HEK293T (cell line): Measurements from ENCODE around the gene LDLR.
"Not testable (repeated sequence)": the region's sequence is repeated elsewhere in the genome, so short reads cannot be mapped to it uniquely, and the experiment has no call there.

Source experiments
- CTCF ChIA-PET: fragments of 350-600 bp; formaldehyde crosslinking; extraction: SDS; loops from one replicate; lab custom pipeline; 2021; ENCODE audit warnings: antibody characterized with exemption, inconsistent platforms; lab: Yijun Ruan, JAX
- POLR2A ChIA-PET: fragments of 350-600 bp; formaldehyde crosslinking; extraction: SDS; loops from one replicate; lab custom pipeline; 2020; ENCODE audit warnings: antibody characterized with exemption, inconsistent platforms; lab: Yijun Ruan, JAX
- DNase-seq: peaks from one replicate; pipeline ENCODE4 v3.0.0; 2012; ENCODE audit warnings: mixed read lengths; ENCODE audit errors: extremely low spot score
- ARNT ChIP-seq: fragments of 450-650 bp; IDR thresholded peaks from 2 replicates; pipeline ENCODE4 v1.6.1; 2017; ENCODE audit warnings: mild to moderate bottlenecking
- BHLHE40 ChIP-seq: fragments of 450-650 bp; IDR thresholded peaks from 2 replicates; pipeline ENCODE4 v1.6.1; 2016; ENCODE audit warnings: mild to moderate bottlenecking, moderate library complexity, borderline replicate concordance
- CTBP1 ChIP-seq: fragments of 450-650 bp; IDR thresholded peaks from 2 replicates; pipeline ENCODE4 v1.6.1; 2016; ENCODE audit warnings: borderline replicate concordance
- ELF4 ChIP-seq: fragments of 450-650 bp; IDR thresholded peaks from 2 replicates; pipeline ENCODE4 v1.6.1; 2017; ENCODE audit warnings: antibody characterized with exemption
- FOXK2 ChIP-seq: fragments of 450-650 bp; IDR thresholded peaks from 2 replicates; pipeline ENCODE4 v1.6.1; 2016; ENCODE audit warnings: mild to moderate bottlenecking
- FOXM1 ChIP-seq: fragments of 450-650 bp; IDR thresholded peaks from 2 replicates; pipeline ENCODE4 v1.6.1; 2017; ENCODE audit warnings: mild to moderate bottlenecking, borderline replicate concordance
- HDGF ChIP-seq: fragments of 450-650 bp; IDR thresholded peaks from 2 replicates; pipeline ENCODE4 v1.6.1; 2017; ENCODE audit warnings: antibody characterized with exemption, borderline replicate concordance
- L3MBTL2 ChIP-seq: fragments of 450-650 bp; conservative IDR thresholded peaks from 2 replicates; pipeline ENCODE4 v1.6.1; 2016; ENCODE audit warnings: mild to moderate bottlenecking
- LEF1 ChIP-seq: fragments of 450-650 bp; IDR thresholded peaks from 2 replicates; pipeline ENCODE4 v1.6.1; 2017; ENCODE audit warnings: mild to moderate bottlenecking, borderline replicate concordance
- NFRKB ChIP-seq: fragments of 450-650 bp; IDR thresholded peaks from 2 replicates; pipeline ENCODE4 v1.6.1; 2016; ENCODE audit warnings: mild to moderate bottlenecking, moderate library complexity
- PKNOX1 ChIP-seq: fragments of 450-650 bp; IDR thresholded peaks from 2 replicates; pipeline ENCODE4 v1.6.1; 2016
- SP1 ChIP-seq: fragments of 450-650 bp; IDR thresholded peaks from 2 replicates; pipeline ENCODE4 v1.6.1; 2017
- SUZ12 ChIP-seq: fragments of 450-650 bp; IDR thresholded peaks from 2 replicates; pipeline ENCODE4 v1.6.1; 2016; ENCODE audit warnings: mild to moderate bottlenecking
- TARDBP ChIP-seq: fragments of 450-650 bp; IDR thresholded peaks from 2 replicates; pipeline ENCODE4 v1.6.1; 2016
- ZNF384 ChIP-seq: fragments of 450-650 bp; IDR thresholded peaks from 2 replicates; pipeline ENCODE4 v1.6.1; 2016

LDLR gene

GRCh38 chr19:11116507-11116906, 27.2 kb downstream of the LDLR start:
- DNase-seq: no peak
- ChIA-PET POLR2A (no interaction called here), CTCF (no interaction called here)
- TF ChIP-seq SUZ12 (no peak), HDGF (no peak), ARNT (no peak), CTBP1 (no peak)

- DNase-seq, CTCF ChIA-PET, POLR2A ChIA-PET: not testable (repeated sequence)
Observed at GRCh38 chr19:11121963-11122362, 32.7 kb downstream of the LDLR start.

GRCh38 chr19:11123114-11123513, 33.9 kb downstream of the LDLR start:
- TF ChIP-seq BHLHE40: no peak
- POLR2A ChIA-PET: no interaction called here
- DNase-seq: no peak
- CTCF ChIA-PET: no interaction called here

GRCh38 chr19:11124157-11124556, 34.9 kb downstream of the LDLR start:
- DNase-seq, CTCF ChIA-PET, POLR2A ChIA-PET: not testable (repeated sequence)

GRCh38 chr19:11125994-11126685, 36.9 kb downstream of the LDLR start:
- no peak for TF ChIP-seq LEF1
- TF ChIP-seq ZNF384: peak; percentile 46; the same call in 1 of the 2 replicates
- DNase-seq: peak; percentile 72
- CTCF ChIA-PET: interaction anchor here (0.6 to 1.6 kb wide), 5 partner anchors 8 to 75 kb away, joined by 3 to 5 read pairs (median 3); no protein-coding TSS in a partner anchor
- POLR2A ChIA-PET: interaction anchor here (0.7 kb wide), 1 partner anchor 189 kb away, joined by 3 read pairs; no protein-coding TSS in a partner anchor

GRCh38 chr19:11127905-11128304, 38.6 kb downstream of the LDLR start:
- POLR2A ChIA-PET: no interaction called here
- CTCF ChIA-PET: interaction anchor here (1.3 kb wide), 1 partner anchor 93 kb away, joined by 3 read pairs; no protein-coding TSS in a partner anchor
- DNase-seq: no peak
- no peak for TF ChIP-seq L3MBTL2
- TF ChIP-seq TARDBP: no peak
- no peak for TF ChIP-seq ARNT

GRCh38 chr19:11130824-11131455, 41.7 kb downstream of the LDLR start:
- ChIA-PET POLR2A (no interaction called here), CTCF (no interaction called here)
- TF ChIP-seq FOXM1: no peak
- no peak for TF ChIP-seq BHLHE40
- peak; percentile 86 for DNase-seq

GRCh38 chr19:11131471-11131870, 42.2 kb downstream of the LDLR start:
- POLR2A ChIA-PET: no interaction called here
- TF ChIP-seq CTBP1 (no peak), SUZ12 (no peak), ZNF384 (no peak), L3MBTL2 (no peak), ELF4 (no peak), FOXK2 (no peak), TARDBP (no peak), ARNT (no peak), SP1 (no peak)
- CTCF ChIA-PET: no interaction called here

GRCh38 chr19:11136400-11137101, 47.3 kb downstream of the LDLR start:
- POLR2A ChIA-PET: no interaction called here
- TF ChIP-seq LEF1: no peak
- no peak for TF ChIP-seq FOXK2
- no peak for TF ChIP-seq TARDBP
- TF ChIP-seq PKNOX1: no peak
- no peak for TF ChIP-seq HDGF
- no peak for TF ChIP-seq ELF4
- TF ChIP-seq BHLHE40: no peak
- TF ChIP-seq CTBP1: no peak
- no peak for TF ChIP-seq ZNF384
- TF ChIP-seq NFRKB: no peak
- CTCF ChIA-PET: interaction anchor here (0.6 to 2.0 kb wide), 3 partner anchors 68 to 126 kb away, joined by 3 to 7 read pairs (median 3); no protein-coding TSS in a partner anchor
- DNase-seq: no peak

More at GRCh38 chr19:11131471-11131870, 42.2 kb downstream of the LDLR start:
- no peak for DNase-seq
